ENCODE results near the gene SMARCD3. TPM values are rescaled to one million over a fixed set of nuclear protein-coding genes. Genes with fewer than 3 reads are reported as not detected.

SMARCD3 gene
- total and polyA plus RNA-seq, 2 donors (not counting 1 experiment from before 2014, with no cell fraction given) = 23.8 to 30.7 TPM

DNA sequence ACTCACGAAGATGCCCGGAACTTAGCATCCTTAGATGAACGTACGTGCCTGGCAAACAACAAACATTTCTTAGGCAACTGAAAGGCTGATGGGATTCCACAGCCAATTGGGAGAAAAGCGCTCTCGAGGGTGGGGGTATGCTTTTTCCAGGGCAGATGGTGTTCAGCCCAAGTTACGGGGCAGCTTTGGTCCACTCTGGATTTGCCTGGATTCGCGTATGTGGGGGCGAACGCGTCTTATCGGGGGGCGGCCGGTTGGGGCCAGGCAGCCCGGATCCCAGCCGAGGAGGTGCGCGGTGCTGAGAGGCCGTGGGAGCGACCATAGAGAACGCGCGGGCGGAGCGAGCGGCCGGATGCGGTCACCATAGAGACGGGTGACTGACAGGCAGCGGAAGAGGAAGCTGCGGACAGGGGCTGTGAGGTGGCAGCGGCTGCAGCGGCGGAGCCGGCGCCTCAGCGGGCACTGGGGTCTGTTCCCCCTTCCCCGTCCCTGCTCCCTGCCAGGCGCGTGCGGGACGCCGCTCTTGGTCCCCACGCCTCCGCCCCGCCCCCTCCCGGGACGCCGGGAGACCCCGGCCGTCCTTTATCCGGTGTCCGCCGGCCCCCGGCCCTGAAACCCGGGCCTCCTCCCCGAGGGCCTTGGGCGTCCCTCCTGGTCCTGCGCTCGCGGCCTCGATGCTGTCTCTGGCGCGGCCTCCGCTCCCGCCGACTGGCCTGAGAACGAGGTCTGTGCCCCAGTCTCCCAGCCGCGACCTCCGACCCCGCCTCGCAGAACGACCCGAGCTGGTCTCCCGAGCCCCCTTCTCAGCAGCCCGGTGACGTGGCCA is 16.2 kb downstream of the SMARCD3 start, which contains the start of gene CHPF2:
Gene CHPF2, plus strand, starts transcription at position 393 of the 826 bp plus-strand sequence. CDS start 1,529 bp downstream, outside the sequence.
- TF ChIP-seq, protein P1, sequence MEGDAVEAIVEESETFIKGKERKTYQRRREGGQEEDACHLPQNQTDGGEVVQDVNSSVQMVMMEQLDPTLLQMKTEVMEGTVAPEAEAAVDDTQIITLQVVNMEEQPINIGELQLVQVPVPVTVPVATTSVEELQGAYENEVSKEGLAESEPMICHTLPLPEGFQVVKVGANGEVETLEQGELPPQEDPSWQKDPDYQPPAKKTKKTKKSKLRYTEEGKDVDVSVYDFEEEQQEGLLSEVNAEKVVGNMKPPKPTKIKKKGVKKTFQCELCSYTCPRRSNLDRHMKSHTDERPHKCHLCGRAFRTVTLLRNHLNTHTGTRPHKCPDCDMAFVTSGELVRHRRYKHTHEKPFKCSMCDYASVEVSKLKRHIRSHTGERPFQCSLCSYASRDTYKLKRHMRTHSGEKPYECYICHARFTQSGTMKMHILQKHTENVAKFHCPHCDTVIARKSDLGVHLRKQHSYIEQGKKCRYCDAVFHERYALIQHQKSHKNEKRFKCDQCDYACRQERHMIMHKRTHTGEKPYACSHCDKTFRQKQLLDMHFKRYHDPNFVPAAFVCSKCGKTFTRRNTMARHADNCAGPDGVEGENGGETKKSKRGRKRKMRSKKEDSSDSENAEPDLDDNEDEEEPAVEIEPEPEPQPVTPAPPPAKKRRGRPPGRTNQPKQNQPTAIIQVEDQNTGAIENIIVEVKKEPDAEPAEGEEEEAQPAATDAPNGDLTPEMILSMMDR (conservative IDR thresholded peaks at IDR 0.05 in 1 of 2, IDR thresholded peaks at IDR 0.05 in 1 of 2; ENCODE audit: low read depth in 1 of 2, low read length in 2 of 2) = no peak
- TF ChIP-seq EZH2 (IDR thresholded peaks at IDR 0.05; ENCODE audit: low read length, missing control alignments) = no peak
- DNase-seq (ENCODE audit: low read depth in 2 of 2) = peak; percentile 83 to 88
- Histone ChIP-seq H4K20me1 (ENCODE audit: control insufficient read depth, extremely low read depth, insufficient read depth, low read length) (no peaks in the 10 kb centered on the region), H3K4me2 (ENCODE audit: extremely low read depth, insufficient read depth, low read length) (peak within 1 kb of the TSS; percentile 98), H3K9ac (ENCODE audit: insufficient read depth, low read length) (peak within 1 kb of the TSS; percentile 97), H3K4me3 (replicated peaks in 1 of 4; ENCODE audit: control extremely low read depth in 1 of 4, insufficient read depth in 1 of 4, low read depth in 3 of 4, low read length in 4 of 4) (peak within 1 kb of the TSS; percentile 79 to 98 (median 91)), H2AFZ (ENCODE audit: low read length) (peak within 1 kb of the TSS; percentile 93), H3K27me3 (ENCODE audit: control insufficient read depth, insufficient read depth, low read length) (no peaks in the 10 kb centered on the region), H3K79me2 (ENCODE audit: control insufficient read depth, insufficient read depth, low read length) (peaks cover 49% of the 10 kb centered on the region), H3K9me3 (ENCODE audit: control insufficient read depth, insufficient read depth, low read depth, low read length) (no peaks in the 10 kb centered on the region), H3K27ac (ENCODE audit: insufficient read depth, low read length) (peak within 1 kb of the TSS; percentile 90), H3K4me1 (ENCODE audit: control insufficient read depth, extremely low read depth, insufficient read depth, low read length) (peaks cover 6% of the 10 kb centered on the region), H3K36me3 (ENCODE audit: control insufficient read depth, insufficient read depth, low read length) (peaks cover 8% of the 10 kb centered on the region)

DNA sequence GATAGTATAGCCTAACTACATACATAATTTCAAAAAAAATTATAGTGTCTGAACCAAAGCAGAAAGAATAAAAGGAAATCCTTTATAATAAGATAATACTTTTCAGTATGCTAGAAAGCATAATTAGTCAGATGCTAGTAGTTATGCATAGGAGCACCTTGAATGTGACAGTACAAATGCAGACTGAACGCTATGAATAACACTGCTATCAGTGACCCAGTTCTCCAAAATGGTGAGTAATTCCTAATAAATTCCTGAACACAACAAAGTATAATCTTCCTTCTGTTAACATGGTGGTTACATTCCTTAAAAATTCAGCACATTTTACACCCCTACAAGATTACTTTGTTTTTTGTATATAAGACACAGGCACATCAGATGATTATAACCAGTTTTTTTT is 17.4 kb downstream of the SMARCD3 start:
- Histone ChIP-seq H2AFZ (ENCODE audit: low read length) (no peak overlapping the region), H3K9ac (ENCODE audit: insufficient read depth, low read length) (no peak overlapping the region), H3K27me3 (ENCODE audit: control insufficient read depth, insufficient read depth, low read length) (no peaks in the 10 kb centered on the region), H3K4me1 (ENCODE audit: control insufficient read depth, extremely low read depth, insufficient read depth, low read length) (peaks cover 8% of the 10 kb centered on the region), H3K9me3 (ENCODE audit: control insufficient read depth, insufficient read depth, low read depth, low read length) (no peaks in the 10 kb centered on the region), H3K27ac (ENCODE audit: insufficient read depth, low read length) (no peak overlapping the region), H3K4me3 (replicated peaks in 1 of 4; ENCODE audit: control extremely low read depth in 1 of 4, insufficient read depth in 1 of 4, low read depth in 3 of 4, low read length in 4 of 4) (no peak overlapping the region), H4K20me1 (ENCODE audit: control insufficient read depth, extremely low read depth, insufficient read depth, low read length) (no peaks in the 10 kb centered on the region), H3K79me2 (ENCODE audit: control insufficient read depth, insufficient read depth, low read length) (peaks cover 46% of the 10 kb centered on the region), H3K36me3 (ENCODE audit: control insufficient read depth, insufficient read depth, low read length) (peaks cover 4% of the 10 kb centered on the region), H3K4me2 (ENCODE audit: extremely low read depth, insufficient read depth, low read length) (no peak overlapping the region)
- TF ChIP-seq, protein P1 (conservative IDR thresholded peaks at IDR 0.05 in 1 of 2, IDR thresholded peaks at IDR 0.05 in 1 of 2; ENCODE audit: low read depth in 1 of 2, low read length in 2 of 2) = no peak
- TF ChIP-seq EZH2 (IDR thresholded peaks at IDR 0.05; ENCODE audit: low read length, missing control alignments) = no peak
- DNase-seq (ENCODE audit: low read depth in 2 of 2) = no peak

DNA sequence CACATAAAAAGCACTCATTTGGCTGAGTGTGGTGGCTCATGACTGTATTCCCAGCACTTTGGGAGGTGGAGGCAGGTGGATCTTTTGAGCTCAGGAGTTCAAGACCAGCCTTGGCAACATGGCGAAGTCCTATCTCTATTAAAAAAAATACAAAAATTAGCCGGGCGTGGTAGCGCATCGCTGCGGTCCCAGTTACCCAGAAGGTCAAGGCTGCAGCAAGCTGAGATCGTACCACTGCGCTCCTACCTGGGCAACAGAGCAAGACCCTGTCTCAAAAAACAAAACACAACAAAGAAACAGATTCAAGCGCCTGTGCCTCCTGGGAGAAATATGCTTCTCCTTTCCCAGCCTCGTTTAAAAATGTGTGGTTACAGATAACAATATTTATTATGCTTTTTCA is 19.2 kb downstream of the SMARCD3 start:
- H3K36me3 ChIP-seq (ENCODE audit: control insufficient read depth, insufficient read depth, low read length) = peaks cover 3% of the 10 kb centered on the region
- no peaks in the 10 kb centered on the region for H4K20me1 ChIP-seq (ENCODE audit: control insufficient read depth, extremely low read depth, insufficient read depth, low read length)
- H2AFZ ChIP-seq (ENCODE audit: low read length) = no peak overlapping the region
- no peaks in the 10 kb centered on the region for H3K9me3 ChIP-seq (ENCODE audit: control insufficient read depth, insufficient read depth, low read depth, low read length)
- no peak overlapping the region for H3K9ac ChIP-seq (ENCODE audit: insufficient read depth, low read length)
- no peak for TF ChIP-seq EZH2 (IDR thresholded peaks at IDR 0.05; ENCODE audit: low read length, missing control alignments)
- TF ChIP-seq, protein P1 (conservative IDR thresholded peaks at IDR 0.05 in 1 of 2, IDR thresholded peaks at IDR 0.05 in 1 of 2; ENCODE audit: low read depth in 1 of 2, low read length in 2 of 2) = no peak
- H3K27me3 ChIP-seq (ENCODE audit: control insufficient read depth, insufficient read depth, low read length) = no peaks in the 10 kb centered on the region
- no peak for DNase-seq (ENCODE audit: low read depth in 2 of 2)
- no peak overlapping the region for H3K27ac ChIP-seq (ENCODE audit: insufficient read depth, low read length)
- H3K79me2 ChIP-seq (ENCODE audit: control insufficient read depth, insufficient read depth, low read length) = peaks cover 37% of the 10 kb centered on the region
- H3K4me2 ChIP-seq (ENCODE audit: extremely low read depth, insufficient read depth, low read length) = no peak overlapping the region
- H3K4me1 ChIP-seq (ENCODE audit: control insufficient read depth, extremely low read depth, insufficient read depth, low read length) = peaks cover 9% of the 10 kb centered on the region
- no peak overlapping the region for H3K4me3 ChIP-seq (replicated peaks in 1 of 4; ENCODE audit: control extremely low read depth in 1 of 4, insufficient read depth in 1 of 4, low read depth in 3 of 4, low read length in 4 of 4)
